Retinal pigment epithelial cell (primary cell): ENCODE measurements around the gene NUP93.
"Not testable (repeated sequence)": the region's sequence is repeated elsewhere in the genome, so short reads cannot be mapped to it uniquely, and the experiment has no call there.

ENCODE experiments used
- DNase-seq: peaks from one replicate; pipeline ENCODE4 v3.0.0-alpha.2; 2010; ENCODE audit warnings: low read depth
- H3K4me3 ChIP-seq: 2 replicates; pipeline ENCODE4 v1.5.1; 2011; ENCODE audit warnings: mild to moderate bottlenecking, low read length, control low read depth, moderate library complexity
- CTCF ChIP-seq: conservative IDR thresholded peaks from 2 replicates; pipeline ENCODE4 v1.5.1; 2011; ENCODE audit warnings: low read depth, low read length, control low read depth, inconsistent platforms

The NUP93 gene

DNA sequence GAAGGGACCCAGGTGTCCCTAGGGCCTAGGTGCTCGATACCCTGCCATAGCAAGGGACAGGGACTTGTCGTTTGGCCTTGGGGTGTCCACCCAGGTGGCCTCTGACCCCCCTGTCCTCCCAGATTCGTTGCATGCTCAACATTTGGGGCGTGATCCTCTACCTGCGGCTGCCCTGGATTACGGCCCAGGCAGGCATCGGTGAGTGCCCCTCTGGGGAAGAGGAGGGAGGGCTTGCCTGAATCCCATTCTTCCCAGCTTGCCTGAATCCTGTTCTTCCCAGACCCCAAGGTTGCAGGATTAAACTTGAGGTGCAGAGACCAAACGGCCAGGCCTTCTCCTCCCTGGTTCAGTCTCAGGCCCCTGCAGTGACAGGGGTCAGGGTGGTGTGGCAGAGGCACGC lies 138.2 kb downstream of the NUP93 start:
- H3K4me3 ChIP-seq: no peak overlapping the region
- TF ChIP-seq CTCF: no peak
- DNase-seq: no peak

DNA sequence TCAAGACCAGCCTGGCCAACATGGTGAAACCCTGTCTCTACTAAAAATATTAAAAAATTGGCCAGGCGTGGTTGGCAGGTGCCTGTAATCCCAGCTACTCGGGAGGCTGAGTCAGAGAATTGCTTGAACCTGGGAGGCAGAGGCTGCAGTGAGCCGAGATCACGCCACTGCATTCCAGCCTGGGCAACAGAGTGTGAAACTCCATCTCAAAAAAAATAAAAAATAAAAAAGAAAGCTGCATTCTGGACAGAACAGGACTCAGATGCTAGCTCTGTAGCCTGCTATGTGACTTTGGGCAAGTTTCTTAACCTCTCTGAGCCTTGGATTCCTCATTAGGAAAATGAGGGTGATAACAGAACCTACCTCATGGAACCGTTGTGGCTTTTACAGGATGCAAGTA lies 138.8 kb downstream of the NUP93 start:
- not testable (repeated sequence) for DNase-seq, H3K4me3 ChIP-seq

DNA sequence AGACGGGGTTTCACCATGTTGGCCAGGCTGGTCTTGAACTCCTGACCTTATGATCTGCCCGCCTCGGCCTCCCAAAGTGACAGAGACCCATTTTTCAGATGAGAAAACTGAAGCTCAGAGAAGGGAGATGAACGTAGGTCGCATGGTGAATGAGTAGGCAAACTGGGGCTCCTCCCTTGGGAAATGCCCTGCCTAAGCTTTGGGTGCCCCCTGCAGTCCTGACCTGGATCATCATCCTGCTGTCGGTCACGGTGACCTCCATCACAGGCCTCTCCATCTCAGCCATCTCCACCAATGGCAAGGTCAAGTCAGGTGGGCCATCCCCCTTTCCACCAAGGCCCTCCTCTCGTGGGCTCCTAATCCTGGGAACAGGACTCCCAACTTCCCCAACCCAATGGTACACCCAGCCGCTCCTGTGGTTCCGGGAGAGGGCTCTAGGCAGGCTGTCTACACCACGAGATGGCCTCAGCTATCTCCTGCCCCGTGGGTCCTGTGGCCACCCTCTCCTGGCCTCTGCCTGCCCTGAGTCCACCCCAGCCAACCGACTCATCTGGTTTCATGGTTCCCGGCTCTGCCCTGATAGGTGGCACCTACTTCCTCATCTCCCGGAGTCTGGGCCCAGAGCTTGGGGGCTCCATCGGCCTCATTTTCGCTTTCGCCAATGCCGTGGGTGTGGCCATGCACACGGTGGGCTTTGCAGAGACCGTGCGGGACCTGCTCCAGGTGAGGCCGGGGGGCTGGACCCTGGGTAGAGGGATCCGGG lies 139.8 kb downstream of the NUP93 start:
- peak; percentile 27 for TF ChIP-seq CTCF
- no peak for DNase-seq
- H3K4me3 ChIP-seq: no peak overlapping the region

GRCh38 chr16:56870276-56870888 lies 140.5 kb downstream of the NUP93 start:
- DNase-seq: no peak
- no peak overlapping the region for H3K4me3 ChIP-seq
- no peak for TF ChIP-seq CTCF

DNA sequence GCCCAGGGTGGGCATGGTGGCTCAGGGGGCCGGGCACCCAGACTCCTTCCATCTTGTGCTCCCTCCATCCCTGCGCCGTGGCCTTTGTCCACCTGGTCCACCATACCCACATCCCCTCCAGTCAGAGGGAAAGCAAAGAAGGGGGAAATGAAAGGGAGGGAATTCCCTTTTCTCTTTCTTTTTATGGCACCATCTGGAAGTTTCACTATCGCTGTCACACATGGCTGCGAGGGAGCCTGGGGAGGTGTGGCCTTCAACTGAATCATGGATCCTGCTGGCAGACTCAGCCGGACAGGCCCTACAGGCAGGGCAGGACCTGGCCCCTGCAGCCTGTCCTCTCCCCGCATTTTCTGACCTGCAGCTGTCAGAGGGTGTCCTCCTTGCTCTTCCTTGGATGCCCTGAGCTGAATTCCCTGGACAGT lies 141.3 kb downstream of the NUP93 start:
- DNase-seq: no peak
- no peak for TF ChIP-seq CTCF

DNA sequence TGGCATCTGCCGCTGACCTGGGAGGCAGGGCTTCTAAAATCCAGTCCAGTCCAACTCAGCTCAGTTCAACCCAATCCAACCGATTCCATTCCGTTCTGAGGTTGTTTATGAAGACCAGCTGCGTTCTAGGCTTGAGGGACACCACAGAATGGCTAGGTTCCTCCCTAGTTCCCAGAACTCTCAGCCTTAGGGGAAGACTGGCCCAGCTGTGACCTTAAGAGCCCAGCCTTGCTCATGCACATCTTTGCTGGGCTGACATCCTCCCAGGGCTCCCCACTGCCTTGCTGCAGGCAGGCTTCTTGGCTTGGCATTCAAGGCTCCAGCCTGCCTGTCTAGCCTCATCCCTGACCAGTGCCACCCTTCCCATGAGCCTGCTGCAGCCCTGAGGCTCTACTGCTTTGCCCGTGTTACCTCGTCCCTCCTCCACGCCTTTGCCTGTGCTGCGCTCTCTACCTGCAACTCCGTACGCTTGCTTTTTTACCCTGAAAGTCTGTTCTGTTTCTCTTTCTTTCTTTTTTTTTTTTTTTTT lies 143.0 kb downstream of the NUP93 start:
- H3K4me3 ChIP-seq: no peak overlapping the region
- DNase-seq: no peak
- TF ChIP-seq CTCF: no peak

More for the DNA sequence above, 141.3 kb downstream of the NUP93 start:
- H3K4me3 ChIP-seq: no peak overlapping the region

DNA sequence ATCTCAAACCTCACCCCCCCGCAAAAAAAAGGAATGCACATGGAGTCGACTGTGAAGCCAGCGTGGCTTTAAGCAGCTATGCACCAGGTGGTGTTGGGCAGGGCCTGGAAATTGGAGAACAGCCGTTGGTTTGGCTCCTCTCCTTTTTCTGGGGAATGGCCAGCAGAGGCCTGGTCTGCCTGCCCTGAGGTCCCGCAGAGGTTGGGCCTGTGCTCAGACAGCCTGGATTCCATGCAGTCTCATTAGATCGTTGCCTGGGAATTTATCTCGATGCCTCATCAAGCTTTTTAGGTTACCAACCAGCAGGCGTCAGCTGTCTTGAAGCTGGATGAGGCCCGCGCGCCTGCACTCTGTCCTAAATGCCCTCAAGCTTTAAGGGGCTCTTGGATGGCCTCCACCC lies 144.9 kb downstream of the NUP93 start:
- DNase-seq: no peak
- H3K4me3 ChIP-seq: no peak overlapping the region

More for the DNA sequence above, 144.9 kb downstream of the NUP93 start:
- no peak for TF ChIP-seq CTCF
